ENCODE data around the gene ACAA2.
A peak's percentile ranks its signal among the peaks of the same experiment; 100 is the strongest.
"Not testable (repeated sequence)": the region's sequence is repeated elsewhere in the genome, so short reads cannot be mapped to it uniquely, and the experiment has no call there.

The ACAA2 gene

DNA sequence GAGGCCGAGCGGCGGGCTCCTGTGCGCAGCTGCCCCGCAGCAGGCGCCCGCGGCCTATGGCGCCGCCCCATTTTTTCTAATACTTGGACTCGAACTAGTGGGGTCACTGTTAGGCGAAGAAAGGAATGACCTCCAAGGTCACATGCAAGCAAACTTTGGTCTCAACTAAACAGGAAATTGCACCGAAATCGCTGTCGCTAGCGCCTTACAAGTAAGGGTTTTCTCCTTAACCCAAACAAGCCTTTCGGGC is 339 bp downstream of the ACAA2 start:
- peak in 1 of 2 donors; percentile 4 for DNase-seq (ENCODE audit: low read depth in 1 of 2, low spot score in 1 of 2)

DNA sequence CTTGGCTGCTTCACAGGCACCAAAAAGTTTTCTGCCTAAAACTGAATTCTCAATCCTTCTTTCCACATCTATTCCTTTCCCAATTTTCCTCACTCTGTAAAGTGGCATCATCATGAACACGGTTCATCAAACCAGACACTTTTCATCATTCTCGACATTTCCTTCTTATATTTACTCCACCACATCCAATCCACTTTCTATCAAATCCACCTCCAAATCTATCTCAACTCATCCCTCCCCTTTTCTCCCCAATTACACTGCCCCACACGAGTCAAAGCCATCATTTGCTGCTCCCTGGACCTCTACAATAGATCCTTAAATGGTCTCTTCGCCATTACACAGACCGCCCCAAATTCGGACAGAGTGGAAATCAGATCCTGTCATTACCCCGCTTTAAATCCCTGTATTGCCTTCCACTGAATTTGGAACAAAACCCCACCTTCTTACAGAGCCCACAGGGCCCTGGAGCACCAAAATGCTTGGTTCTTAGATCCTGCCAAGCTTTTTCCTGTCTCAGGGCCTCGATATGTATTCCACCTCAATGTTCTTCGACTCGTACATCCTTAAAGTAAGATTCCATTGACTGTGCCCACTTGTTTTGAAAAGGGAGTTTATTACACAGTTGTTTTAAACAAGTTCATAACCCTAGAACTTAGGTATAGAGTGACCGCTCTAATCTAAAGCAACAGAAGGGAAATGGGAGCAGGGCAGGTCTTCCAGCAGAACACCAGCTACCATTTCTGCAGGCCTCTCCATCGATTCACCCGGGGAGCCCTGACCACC is 856 bp downstream of the ACAA2 start:
- DNase-seq (ENCODE audit: low read depth in 1 of 2, low spot score in 1 of 2) = no peak

DNA sequence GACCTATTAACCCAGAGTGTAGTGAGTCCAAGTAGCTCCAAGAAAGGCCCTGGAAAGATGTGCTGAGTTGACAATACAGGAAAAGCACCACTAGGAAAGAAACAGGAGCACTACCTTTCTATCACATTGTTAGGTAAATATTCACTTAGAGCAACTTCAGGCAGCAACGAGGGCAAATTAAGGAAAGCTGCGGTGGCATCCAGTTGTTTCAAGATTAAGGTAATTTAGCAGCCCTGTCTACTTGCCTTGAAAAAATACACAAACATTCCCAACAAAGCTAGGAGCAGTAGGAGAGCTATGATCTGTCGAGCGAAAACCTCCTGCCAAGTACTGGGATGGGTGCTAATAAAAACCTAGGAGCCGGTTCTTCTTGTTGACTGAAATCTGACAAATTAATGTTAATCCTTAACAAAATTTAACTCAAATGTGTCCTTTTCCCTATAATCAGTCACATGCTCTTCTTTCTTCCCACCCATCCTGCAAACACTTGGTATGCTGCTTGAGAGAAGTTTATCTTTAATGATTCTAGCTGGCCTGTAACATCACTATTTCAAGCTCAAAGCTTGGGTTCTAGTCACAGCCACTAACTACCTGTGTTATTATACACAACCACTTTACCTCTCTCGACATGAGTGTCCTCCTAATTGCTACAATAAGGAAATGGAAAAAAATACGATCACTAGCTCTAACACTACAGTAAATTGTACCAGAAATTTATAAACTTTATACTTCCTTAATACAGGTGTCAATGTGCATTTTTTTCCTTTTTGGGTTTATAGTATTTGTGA is 2.0 kb downstream of the ACAA2 start:
- no peak for DNase-seq (ENCODE audit: low read depth in 1 of 2, low spot score in 1 of 2)

DNA sequence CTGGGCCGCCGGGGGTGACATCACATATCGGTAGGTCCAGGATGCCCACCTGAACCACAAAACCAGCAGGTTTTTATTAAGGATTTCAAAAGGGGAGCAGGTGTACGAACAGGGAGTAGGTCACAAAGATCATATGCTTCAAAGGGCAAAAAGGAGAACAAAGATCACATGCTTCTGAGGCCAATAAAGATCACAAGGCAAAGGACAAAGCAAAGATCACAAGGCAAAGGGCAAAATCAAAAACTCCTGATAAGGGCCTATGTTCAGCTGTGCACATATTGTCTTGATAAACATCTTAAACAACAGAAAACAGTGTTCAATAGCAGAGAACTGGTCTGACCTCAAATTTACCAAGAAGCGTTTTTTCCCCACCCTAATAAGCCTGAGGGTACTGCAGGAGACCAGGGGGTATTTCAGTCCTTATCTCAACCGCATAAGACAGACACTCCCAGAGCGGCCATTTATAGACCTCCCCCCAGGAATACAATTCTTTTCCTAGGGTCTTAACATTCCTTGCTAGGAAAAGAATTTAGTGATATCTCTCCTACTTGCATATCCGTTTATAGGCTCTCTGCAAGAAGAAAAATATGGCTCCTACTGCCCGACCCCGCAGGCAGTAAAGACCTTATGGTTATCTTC is 4.7 kb downstream of the ACAA2 start:
- DNase-seq (ENCODE audit: low read depth in 1 of 2, low spot score in 1 of 2) = not testable (repeated sequence)

DNA sequence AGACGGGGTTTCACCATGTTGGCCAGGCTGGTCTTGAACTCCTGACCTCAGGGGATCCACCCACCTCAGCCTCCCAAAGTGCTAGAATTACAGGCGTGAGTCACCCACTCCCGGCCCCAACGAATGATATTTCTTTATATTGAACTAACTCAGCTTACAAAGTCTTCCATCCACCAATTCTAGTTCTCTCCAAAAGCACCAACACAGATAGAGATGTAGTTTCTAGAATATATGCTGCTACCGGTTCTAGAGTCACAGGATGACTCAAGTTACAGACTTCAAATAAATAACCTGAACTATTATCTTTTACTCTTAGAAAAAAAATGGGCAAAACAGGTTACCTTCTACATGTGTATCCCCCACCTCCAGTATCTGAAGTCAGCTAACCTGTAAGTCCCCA is 9.2 kb downstream of the ACAA2 start:
- DNase-seq (ENCODE audit: low read depth in 1 of 2, low spot score in 1 of 2) = no peak

DNA sequence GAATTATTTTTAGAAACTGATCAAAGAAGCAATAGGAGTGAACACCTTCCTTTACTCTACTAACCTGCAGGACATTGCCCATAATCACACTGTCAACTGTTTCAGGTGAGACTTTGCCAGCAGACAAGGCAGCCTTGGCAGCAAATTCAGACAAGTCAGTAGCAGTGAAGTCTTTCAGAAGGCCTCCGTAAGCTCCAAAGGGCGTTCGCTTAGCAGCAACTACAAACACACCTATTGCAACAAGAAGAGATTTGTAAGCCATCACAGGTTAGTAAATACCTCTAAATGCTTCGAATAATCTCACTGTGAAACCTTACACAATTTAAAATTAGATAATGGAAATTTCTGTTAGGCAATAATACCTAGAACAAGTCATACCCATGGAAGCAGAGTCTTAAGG is 10.7 kb downstream of the ACAA2 start:
- DNase-seq (ENCODE audit: low read depth in 1 of 2, low spot score in 1 of 2) = no peak

DNA sequence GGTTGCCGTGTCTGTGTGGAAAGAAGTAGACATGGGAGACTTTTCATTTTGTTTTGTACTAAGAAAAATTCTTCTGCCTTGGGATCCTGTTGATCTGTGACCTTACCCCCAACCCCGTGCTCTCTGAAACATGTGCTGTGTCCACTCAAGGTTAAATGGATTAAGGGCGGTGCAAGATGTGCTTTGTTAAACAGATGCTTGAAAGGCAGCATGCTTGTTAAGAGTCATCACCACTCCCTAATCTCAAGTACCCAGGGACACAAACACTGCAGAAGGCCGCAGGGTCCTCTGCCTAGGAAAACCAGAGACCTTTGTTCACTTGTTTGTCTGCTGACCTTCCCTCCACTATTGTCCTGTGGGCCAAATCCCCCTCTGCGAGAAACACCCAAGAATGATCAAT is 12.8 kb downstream of the ACAA2 start:
- not testable (repeated sequence) for DNase-seq (ENCODE audit: low read depth in 1 of 2, low spot score in 1 of 2)

DNA sequence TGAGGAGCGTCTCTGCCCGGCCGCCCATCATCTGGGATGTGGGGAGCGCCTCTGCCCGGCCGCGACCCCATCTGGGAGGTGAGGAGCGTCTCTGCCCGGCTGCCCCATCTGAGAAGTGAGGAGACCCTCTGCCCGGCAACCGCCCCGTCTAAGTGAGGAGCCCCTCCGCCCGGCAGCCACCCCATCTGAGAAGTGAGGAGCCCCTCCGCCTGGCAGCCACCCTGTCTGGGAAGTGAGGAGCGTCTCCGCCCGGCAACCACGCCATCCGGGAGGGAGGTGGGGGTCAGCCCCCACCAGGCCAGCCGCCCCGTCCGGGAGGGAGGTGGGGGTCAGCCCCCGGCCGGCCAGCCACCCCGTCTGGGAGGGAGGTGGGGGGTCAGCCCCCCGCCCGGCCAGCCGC is 13.5 kb downstream of the ACAA2 start:
- DNase-seq (ENCODE audit: low read depth in 1 of 2, low spot score in 1 of 2) = not testable (repeated sequence)

DNA sequence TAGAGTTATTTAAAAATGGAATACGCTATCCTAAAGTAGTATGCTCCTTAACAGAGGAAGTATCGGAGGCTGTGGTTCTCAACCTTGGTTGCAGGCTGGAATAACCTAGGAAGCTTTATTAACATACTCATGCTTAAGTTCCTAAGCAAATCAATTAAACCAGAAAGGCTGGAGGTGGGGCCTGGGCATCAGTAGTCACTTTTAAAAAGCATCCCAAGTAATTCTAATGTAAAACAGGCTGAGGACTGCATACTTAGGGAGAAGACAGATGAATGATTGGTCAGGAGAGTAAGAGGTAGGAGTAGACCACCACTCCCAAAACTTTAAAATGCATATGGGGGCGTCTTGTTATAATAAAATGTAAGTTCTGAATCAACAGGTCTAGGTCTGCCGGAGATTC is 15.3 kb downstream of the ACAA2 start:
- DNase-seq (ENCODE audit: low read depth in 1 of 2, low spot score in 1 of 2) = no peak

DNA sequence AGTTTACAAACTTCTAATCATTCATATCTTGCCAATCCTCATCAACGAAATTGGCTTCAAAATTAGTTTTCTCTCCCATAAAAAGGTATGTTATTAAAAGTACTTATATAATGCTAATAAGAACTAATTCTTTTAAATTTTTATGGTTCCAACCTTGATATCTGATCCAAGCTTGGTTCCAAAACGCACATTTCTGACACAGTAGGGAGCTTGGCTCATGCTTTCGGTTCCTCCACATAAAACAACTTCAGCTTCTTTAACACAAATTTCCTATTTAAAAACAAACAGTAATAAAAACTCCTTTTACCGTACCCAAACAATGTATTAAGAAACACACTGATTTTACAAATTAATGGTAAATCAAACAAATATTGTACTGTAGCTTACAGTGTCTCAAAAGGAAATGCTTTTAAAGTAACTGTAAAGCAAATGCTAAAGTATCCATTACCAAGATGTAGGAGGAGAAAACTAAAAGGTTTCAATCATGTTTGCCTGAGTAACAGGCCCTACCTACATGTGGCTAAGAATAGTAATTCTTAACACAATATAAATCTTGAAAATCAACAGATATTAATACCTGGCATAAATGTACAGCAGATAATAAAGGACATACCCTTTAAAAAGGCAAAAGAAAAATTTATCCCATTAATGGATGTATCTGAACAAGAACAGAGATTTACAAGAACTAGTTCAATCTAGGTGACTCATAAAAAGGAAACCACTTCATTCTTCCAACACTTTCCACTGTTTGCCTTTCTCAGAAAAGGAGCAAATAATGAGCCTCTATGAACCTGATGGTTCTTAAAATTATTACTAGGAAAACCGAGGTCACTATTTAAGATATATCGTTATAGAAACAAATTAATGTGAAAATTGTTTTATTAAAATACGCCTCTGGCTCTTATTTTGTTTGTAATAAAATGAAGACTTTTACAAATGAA is 17.5 kb downstream of the ACAA2 start:
- DNase-seq (ENCODE audit: low read depth in 1 of 2, low spot score in 1 of 2) = no peak

DNA sequence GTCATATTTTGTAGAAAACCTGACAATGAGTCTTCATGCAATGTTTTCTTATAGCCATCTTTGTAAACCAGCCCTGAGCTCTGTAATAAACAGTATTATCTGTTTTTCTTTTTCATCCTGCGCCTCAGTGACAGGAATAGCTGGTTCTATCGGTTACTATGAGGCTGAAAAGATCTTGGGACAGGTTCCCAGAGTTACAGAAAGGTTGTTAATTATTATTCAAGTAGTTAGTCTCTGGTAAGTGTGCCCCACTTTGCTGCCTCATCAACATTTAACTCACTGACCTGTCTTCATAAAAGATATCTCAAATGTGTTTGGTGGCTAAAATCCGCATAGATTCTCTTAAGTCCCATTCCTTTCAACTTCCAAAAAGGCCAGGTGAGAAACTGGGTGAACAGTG is 18.6 kb downstream of the ACAA2 start:
- DNase-seq (ENCODE audit: low read depth in 1 of 2, low spot score in 1 of 2) = no peak

DNA sequence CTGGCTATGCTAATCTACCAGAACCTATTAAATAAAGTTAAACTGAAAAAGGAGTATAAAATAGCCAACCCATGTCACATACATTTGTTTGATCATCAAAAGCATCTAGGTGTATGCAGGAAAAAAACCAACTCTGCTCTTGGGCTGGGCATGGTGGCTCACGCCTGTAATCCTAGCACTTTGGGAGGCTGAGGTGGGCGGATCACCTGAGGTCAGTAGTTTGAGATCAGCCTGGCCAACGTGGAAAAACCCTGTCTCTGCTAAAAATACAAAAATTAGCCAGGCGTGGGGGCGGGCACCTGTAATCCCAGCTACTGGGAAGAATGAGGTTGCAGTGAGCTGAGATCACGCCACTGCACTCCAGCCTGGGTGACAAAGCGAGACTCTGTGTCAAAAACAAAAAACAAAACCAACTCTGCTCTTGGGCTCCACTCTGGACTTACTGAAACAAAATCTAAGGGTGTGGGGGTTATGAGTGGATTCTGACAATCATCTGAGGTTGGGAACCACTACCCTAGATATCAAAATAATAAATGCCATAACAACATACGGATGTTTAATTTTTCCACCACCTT is 23.7 kb downstream of the ACAA2 start:
- DNase-seq (ENCODE audit: low read depth in 1 of 2, low spot score in 1 of 2) = not testable (repeated sequence)

DNA sequence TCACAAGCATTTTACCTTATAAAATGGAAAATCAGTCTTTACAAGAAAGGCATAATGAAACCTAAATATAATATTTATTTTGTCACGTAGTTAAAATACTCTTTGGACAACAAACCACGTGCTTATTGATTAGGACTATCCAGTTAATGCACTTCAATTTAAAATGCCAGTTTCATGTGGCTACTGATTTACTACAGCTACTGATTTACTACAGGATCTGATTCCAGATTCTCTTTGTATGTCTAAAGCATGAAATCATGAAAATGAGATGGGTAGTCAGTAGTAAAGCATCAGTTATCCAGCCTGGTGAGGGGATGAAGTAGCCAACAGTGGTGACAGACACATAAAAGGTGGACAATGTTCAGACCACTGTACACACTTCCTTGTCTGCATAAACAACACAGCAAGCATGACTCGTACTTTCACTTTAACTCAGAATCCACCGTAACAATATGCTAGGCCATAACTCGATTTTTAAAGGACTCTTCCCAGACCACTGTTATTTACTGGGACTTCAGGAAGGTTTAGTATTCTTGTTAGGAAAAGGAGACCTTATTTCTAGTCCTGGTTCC is 24.9 kb downstream of the ACAA2 start:
- DNase-seq (ENCODE audit: low read depth in 1 of 2, low spot score in 1 of 2) = no peak

DNA sequence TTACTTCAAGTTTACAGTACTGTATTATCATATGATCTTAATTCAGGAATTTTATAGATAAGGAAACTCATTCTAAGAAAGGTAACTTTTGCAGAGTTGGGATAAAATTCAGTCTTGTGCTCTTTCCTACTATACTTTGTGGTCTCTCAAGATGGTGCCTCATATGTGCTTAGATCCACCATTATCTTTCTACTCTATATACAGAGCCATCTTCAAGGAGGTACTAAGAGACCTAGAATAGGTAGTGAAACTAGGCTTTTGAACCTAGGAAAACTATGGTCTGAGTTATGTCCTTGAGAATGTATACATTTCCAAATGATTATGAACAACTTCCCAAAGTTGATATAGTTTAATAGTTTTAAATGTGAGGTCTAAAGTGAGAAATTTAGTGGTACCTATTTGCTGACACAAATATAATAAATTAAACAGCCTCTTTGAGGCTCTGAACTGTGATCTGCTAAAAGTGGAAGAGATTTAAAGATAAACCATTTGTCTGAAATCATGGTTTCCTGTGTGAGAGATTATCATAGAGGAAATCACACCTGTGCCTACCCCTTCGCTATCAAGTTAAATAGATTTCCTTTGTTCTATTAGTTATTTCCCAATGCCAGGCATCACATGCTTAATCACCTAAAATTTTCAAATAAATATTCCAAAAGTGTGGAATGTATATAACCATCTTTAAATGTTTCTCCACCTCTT is 27.2 kb downstream of the ACAA2 start:
- DNase-seq (ENCODE audit: low read depth in 1 of 2, low spot score in 1 of 2) = no peak

DNA sequence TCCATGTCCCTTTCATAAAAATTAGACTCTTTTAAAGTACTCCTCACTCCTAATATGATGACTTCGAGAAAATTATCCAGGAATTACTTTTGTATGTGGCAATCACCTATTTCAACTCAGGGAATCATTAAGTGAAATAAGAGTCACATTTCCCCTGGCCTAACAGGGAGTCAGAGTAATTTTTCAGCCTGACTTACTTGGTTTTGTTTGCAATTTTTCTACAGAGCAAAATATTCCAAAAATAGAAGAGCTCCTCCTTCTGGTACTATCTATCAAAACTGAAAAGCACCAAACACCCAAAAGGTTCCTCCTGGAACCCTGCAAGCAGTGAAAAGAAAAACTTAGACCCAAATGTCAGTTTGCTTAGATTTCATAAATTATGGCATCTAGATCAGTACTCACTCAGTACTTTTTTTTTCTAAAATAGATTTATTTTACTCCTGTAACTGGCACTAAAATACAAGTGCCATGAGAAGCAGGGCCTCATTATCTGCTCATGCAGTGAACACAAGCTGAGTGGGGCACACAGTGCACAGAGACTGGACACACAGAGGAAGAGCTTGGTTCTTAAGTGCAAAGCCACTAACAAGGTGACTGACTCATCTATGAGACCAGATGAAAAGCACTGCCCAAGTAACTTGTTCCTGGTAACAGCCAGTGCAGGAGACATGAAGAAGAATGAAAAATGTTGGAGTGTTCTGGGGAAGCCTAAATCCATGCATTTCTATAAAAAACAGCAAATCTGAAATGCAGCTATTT is 28.7 kb downstream of the ACAA2 start:
- DNase-seq (ENCODE audit: low read depth in 1 of 2, low spot score in 1 of 2) = no peak

DNA sequence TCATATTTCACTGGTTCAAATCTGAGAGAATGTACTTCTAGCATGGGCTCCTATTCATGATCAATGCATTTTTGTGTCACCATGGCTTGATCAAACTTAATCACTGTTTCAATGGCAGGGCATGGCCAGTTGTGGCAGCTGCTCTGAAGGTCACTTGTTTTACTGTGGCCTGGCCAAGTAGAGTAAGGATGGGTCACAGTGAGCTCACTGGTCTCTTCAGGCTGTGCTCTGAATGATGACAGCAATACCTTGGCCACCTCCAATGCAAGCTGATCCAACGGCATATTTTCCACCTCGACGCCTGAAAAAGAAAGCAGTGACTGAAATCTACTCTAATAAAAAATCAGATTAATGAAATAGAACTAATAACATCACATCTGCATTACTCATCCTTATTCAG is 29.7 kb downstream of the ACAA2 start:
- DNase-seq (ENCODE audit: low read depth in 1 of 2, low spot score in 1 of 2) = not testable (repeated sequence)

DNA sequence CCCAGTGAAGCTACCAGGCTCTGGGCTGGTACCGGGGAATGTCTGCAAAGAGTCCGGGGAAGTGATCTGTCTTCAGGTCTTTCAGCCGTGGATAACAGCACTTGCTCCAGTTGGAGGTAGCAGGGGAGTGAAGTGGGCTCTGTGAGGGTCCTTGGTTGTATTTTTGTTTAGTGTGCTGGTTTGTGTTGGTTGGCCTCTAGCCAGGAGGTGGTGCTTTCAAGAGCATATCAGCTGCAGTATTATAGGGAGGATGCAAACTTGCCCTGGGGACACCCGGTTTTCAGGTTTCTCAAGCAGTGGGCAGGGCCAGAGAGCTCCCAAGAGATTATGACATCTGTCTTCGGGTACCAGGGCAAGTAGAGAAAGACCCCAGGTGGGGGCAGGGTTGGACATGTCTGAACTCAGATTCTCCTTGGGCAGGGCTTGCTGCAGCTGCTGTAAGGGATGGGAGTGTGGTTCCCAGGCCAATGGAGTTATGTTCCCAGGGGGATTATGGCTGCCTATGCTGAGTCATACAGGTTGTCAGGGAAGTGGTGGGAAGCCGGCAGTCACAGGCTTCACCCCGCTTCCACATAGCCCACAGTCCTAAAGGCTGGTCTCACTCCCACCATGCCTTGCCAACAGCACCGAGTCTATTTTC is 34.4 kb downstream of the ACAA2 start:
- no peak for DNase-seq (ENCODE audit: low read depth in 1 of 2, low spot score in 1 of 2)

DNA sequence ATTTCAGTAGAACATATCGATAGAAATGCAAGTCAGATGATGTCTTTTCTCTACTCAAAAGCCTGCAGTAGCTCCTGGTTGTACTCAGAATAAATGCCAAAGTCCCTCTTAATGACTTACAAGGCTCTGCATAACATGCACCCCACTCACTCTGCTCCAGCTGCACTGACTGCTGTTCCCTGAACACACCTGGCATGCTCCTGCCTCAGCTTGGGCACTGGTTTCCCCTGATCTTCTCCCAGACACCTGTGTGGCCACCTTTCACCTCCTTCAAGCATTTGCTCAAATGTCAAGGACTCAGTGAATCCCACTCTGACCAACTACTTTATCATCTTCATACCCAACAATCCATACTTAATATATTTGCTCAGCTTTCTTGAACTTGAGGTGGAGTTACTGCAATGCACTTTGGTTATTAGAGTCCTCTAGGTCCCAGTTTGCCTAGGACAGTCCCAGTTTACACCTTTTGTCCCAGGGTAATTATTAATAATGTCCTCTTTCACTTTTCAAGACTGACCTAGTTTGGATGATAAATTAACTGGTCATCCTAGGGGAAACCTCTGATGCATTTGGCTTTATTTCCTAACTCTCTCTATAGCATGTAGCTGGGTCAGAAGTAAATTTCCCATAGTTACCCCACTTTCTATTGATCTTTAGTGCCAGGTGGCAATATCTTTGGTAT is 44.1 kb downstream of the ACAA2 start:
- DNase-seq (ENCODE audit: low read depth in 1 of 2, low spot score in 1 of 2) = no peak
